Measurements from ENCODE around the gene FAM78A.

- TF ChIP-seq EZH2 (IDR thresholded peaks at IDR 0.05; ENCODE audit: borderline replicate concordance, low read depth, low read length, poor library complexity, severe bottlenecking) (no peak), CTCF (conservative IDR thresholded peaks at IDR 0.05; ENCODE audit: low read depth, low read length) (no peak)
Observed at GRCh38 chr9:131282175-131282574, 5.9 kb upstream of the FAM78A start.

All from A673 (cell line).